ENCODE data around the gene THEMIS.
"Not testable (repeated sequence)": the region's sequence is repeated elsewhere in the genome, so short reads cannot be mapped to it uniquely, and the experiment has no call there.

DNA sequence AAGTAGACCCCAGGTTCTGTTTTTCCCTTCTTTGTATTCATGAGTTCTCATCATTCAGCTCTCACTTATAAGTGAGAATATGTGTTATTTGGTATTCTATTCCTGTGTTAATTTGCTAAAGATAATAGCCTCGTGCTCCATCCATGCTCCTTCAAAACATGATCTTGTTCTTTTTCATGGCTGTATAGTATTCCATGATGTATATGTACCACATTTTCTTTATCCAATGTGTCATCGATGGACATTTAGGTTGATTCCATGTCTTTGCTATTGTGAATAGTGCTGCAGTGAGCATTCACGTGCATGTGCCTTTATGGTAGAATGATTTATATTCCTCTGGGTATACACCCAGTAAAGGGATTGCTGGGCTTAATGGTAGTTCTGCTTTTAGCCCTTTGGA is 213.4 kb downstream of the THEMIS start:
- TF ChIP-seq CTCF (IDR thresholded peaks at IDR 0.05; ENCODE audit: insufficient read depth, low read depth, low read length); EZH2 (IDR thresholded peaks at IDR 0.05; ENCODE audit: insufficient read depth, low read length): not testable (repeated sequence)

Data from astrocyte (in vitro differentiated cells and primary cell).